Ovary (tissue), 9 donors: ENCODE measurements around the gene HERPUD1. TPM values are rescaled to one million over a fixed set of nuclear protein-coding genes. Genes with fewer than 3 reads are reported as not detected.

Experiments
- DNase-seq, 5 donors: peaks; one replicate each; pipeline ENCODE4 v3.0.0-alpha.2; 2019 to 2020
- H3K27ac ChIP-seq, 2 donors: fragments of 200-600 bp; one replicate each; pipeline versions ENCODE4 v1.5.1 to v1.8.0; 2019 to 2022
- H3K27me3 ChIP-seq: fragments of 200-600 bp; one replicate; pipeline ENCODE4 v1.8.0; 2022
- H3K36me3 ChIP-seq: fragments of 200-600 bp; sonication (generic); one replicate; pipeline ENCODE4 v1.5.1; 2019
- H3K4me1 ChIP-seq: one replicate; pipeline ENCODE4 v1.8.1; 2013; ENCODE audit warnings: mild to moderate bottlenecking, moderate library complexity; ENCODE audit not compliant: insufficient read depth
- H3K4me3 ChIP-seq: fragments of 200-600 bp; sonication (generic); one replicate; pipeline ENCODE4 v1.5.1; 2017
- H3K9me3 ChIP-seq, 2 donors: fragments of 200-600 bp in 1 of 2; sonication (generic) in 1 of 2; one replicate each; pipeline versions ENCODE4 v1.5.1 to v1.8.1; 2013 to 2019; ENCODE audit warnings: mild to moderate bottlenecking in 1 of 2, moderate library complexity in 1 of 2
- CTCF ChIP-seq, 3 donors: fragments of 450-650 bp in 2 of 3; fragments of 200-600 bp in 1 of 3; IDR thresholded peaks; one replicate each; pipeline versions ENCODE4 v1.5.1 to v1.8.0; 2016 to 2022; ENCODE audit warnings: antibody characterized with exemption in 3 of 3, mild to moderate bottlenecking in 1 of 3
- EP300 ChIP-seq: sonication (generic); formaldehyde crosslinking; IDR thresholded peaks from one replicate; pipeline ENCODE4 v1.6.1; 2017; ENCODE audit warnings: antibody characterized with exemption
- POLR2A ChIP-seq: fragments of 450-650 bp; IDR thresholded peaks from one replicate; pipeline ENCODE4 v1.6.1; 2017; ENCODE audit warnings: antibody characterized with exemption, mild to moderate bottlenecking, moderate library complexity
- WGBS, 3 donors: extraction: QIAGEN DNeasy Blood & Tissue Kit in 1 of 3; methylation state at CpG; one replicate each; pipeline versions ENCODE4 v1.1.5 to v1.1.7; 2013 to 2017; 5-methylcytosine and 5-hydroxymethylcytosine counted together
- intact Hi-C, 4 donors: fragments of 100-400 bp; cut with DNase I; formaldehyde crosslinking; loops; one replicate each; pipeline versions ENCODE4 v1.11.0 to v1.15.1; 2022 to 2023
- polyA plus RNA-seq, 2 donors: library from polyadenylated mRNA; stranded (reverse); fragments of 200-250 nt in 1 of 2; fragments of 350-450 nt in 1 of 2; fragmentation: Illumina TruSeq in 1 of 2; extraction: RNeasy Lipid Tissue Mini Kit (QIAGEN cat#74804) in 1 of 2; gene quantifications; one replicate each; pipeline ENCODE4 v1.2.3, GENCODE V29; 2013 to 2014
- total RNA-seq, 7 donors: library from RNA; depleted of rRNA in 2 of 7; stranded (reverse); fragments of >200 nt in 2 of 7; fragmentation: NEBNext Ultra II Directional in 3 of 7; extraction: Animal tissue kit (Norgen Biotek cat#: 25700) in 3 of 7; gene quantifications; one replicate each; pipeline versions ENCODE4 v1.1.0 to v1.2.4, GENCODE V29; 2016 to 2023
- donor health status: DM: no; HTN: no; CAD: no; lungs with moderate emphysema.
- donor health status: DM: no; HTN: no; CAD: no.
- donor health status: Bipolar disorder and iron deficiency.
- donor health status: DM: yes; HTN: yes; CAD: no.
- donor health status: DM: no; HTN: no; CAD: no.
- donor health status: DM: yes; HTN: yes; CAD: no.

Gene HERPUD1
- total and polyA plus RNA-seq, 9 donors: 95.4 to 299 (median 192) TPM

- Histone ChIP-seq H3K27me3 (no peaks in the 10 kb centered on the region), H3K4me1 (peaks cover 7% of the 10 kb centered on the region), H3K27ac (no peak overlapping the region), H3K36me3 (no peaks in the 10 kb centered on the region), H3K9me3 (no peaks in the 10 kb centered on the region), H3K4me3 (no peak overlapping the region)
- DNase-seq: no peak
- no peak for TF ChIP-seq CTCF (IDR thresholded peaks at IDR 0.05)
- TF ChIP-seq POLR2A: no peak
- no peak for TF ChIP-seq EP300
- WGBS, 3 donors: 90 to 91% (median 91%) methylated on average over 7 of the region's 7 CpGs
- intact Hi-C loops: no loop called here
Observed at GRCh38 chr16:56969769-56970168, 37.8 kb downstream of the HERPUD1 start.

- DNase-seq: no peak
- H3K9me3 ChIP-seq: no peaks in the 10 kb centered on the region
Observed at GRCh38 chr16:56970934-56971767, 39.2 kb downstream of the HERPUD1 start.

DNA sequence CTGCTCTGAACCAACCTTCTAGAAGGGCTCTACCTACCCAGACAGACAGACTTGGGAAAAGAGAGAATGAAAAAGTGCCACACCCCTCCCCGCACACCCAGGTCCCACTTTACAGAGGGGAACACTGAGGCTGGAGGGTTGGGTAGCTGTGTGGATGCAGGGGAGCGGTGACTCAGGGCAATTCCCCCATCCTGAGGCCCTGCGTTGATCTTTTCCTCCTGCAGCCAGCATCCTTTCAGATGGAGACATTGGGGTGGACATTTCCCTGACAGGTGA lies 39.8 kb downstream of the HERPUD1 start:
- TF ChIP-seq POLR2A: no peak
- no peak for TF ChIP-seq CTCF (IDR thresholded peaks at IDR 0.05)
- no peak for TF ChIP-seq EP300
- Histone ChIP-seq H3K9me3 (no peaks in the 10 kb centered on the region), H3K27ac (no peak overlapping the region), H3K36me3 (no peaks in the 10 kb centered on the region), H3K4me3 (no peak overlapping the region), H3K4me1 (peaks cover 5% of the 10 kb centered on the region), H3K27me3 (no peaks in the 10 kb centered on the region)
- DNase-seq: no peak
- WGBS, 3 donors: 94 to 100% (median 95%) methylated on average over 3 of the region's 3 CpGs
- intact Hi-C loops: no loop called here

More at GRCh38 chr16:56970934-56971767, 39.2 kb downstream of the HERPUD1 start:
- Histone ChIP-seq H3K4me1 (peaks cover 5% of the 10 kb centered on the region), H3K27ac (no peak overlapping the region), H3K36me3 (no peaks in the 10 kb centered on the region), H3K4me3 (no peak overlapping the region), H3K27me3 (no peaks in the 10 kb centered on the region)
- TF ChIP-seq POLR2A (no peak), EP300 (no peak), CTCF (IDR thresholded peaks at IDR 0.05) (no peak)
- intact Hi-C loops: no loop called here
- WGBS, 3 donors: 58 to 81% (median 74%) methylated on average over 8 of the region's 8 CpGs

DNA sequence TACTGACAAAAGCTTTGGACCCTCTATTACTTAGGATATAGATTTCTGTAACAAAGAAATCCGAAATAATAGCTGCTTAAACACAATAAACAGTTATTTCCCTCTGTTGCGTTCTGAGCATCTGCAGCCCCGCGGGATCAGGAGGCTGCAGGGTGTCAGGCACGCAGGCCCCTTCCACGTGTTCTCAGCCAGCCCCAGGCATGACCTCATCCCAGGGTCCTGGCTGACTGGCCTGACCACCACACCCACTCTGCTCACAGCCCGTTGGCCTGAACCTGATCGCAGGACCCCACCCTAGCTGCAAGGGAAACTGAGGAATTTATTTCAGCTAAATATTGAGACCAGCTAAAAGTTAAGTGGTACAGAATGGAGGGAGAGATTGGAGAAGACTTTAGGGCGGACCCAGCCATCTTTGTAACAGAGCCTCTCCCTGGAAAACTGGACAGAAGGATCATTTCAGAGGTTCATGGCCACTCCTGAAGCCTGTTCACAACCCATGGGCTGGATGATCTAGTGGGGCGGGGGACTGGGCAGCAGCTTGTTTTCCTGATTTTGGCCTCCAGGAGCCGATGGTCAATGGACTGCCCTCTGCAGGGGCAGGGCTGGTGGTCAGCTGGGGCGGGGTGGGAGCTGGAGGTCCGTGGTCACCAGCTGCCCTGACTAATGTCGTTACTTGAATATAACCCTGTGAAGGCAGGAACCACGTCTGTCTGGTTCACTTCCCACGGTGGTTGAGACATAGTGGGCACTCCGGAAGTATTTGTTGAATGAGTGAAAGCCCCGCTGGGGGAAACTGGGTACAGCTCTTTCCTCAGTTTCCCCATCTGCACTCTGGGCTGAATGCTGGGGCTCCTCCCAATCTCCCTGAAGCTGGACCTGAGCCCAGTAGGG lies 40.7 kb downstream of the HERPUD1 start:
- DNase-seq: no peak
- Histone ChIP-seq H3K36me3 (no peaks in the 10 kb centered on the region), H3K9me3 (no peaks in the 10 kb centered on the region), H3K27me3 (no peaks in the 10 kb centered on the region), H3K27ac (no peak overlapping the region), H3K4me1 (peaks cover 5% of the 10 kb centered on the region), H3K4me3 (no peak overlapping the region)
- WGBS, 3 donors: 67 to 68% (median 67%) methylated on average over 18 of the region's 18 CpGs
- intact Hi-C loops: no loop called here
- no peak for TF ChIP-seq EP300
- no peak for TF ChIP-seq CTCF (IDR thresholded peaks at IDR 0.05)
